ENCODE data around the gene OSBPL5. TPM values are rescaled to one million over a fixed set of nuclear protein-coding genes. Genes with fewer than 3 reads are reported as not detected.

Gene OSBPL5
- total RNA-seq, 1 donor from 2014 or later: 55.2 TPM

- no peak for TF ChIP-seq CTCF (IDR thresholded peaks at IDR 0.05; ENCODE audit: unreplicated experiment)
- H3K4me1 Mint-ChIP-seq (ENCODE audit: unreplicated experiment): peaks cover 12% of the 10 kb centered on the region
- peaks cover 6% of the 10 kb centered on the region for H3K27me3 Mint-ChIP-seq (ENCODE audit: unreplicated experiment)
- no peak for DNase-seq (ENCODE audit: low spot score)
- no peak overlapping the region for H3K4me3 Mint-ChIP-seq (ENCODE audit: unreplicated experiment)
- no peaks in the 10 kb centered on the region for H3K9me3 Mint-ChIP-seq (ENCODE audit: unreplicated experiment)
- peaks cover 12% of the 10 kb centered on the region for H3K36me3 Mint-ChIP-seq (ENCODE audit: low read depth, unreplicated experiment)
- H3K27ac Mint-ChIP-seq (ENCODE audit: unreplicated experiment): no peak overlapping the region
These were observed 73.8 kb downstream of the OSBPL5 start for GRCh38 chr11:3091081-3091845.

- Mint-ChIP-seq H3K36me3 (ENCODE audit: low read depth, unreplicated experiment) (peaks cover 7% of the 10 kb centered on the region), H3K9me3 (ENCODE audit: unreplicated experiment) (no peaks in the 10 kb centered on the region), H3K27ac (ENCODE audit: unreplicated experiment) (no peak overlapping the region), H3K27me3 (ENCODE audit: unreplicated experiment) (peaks cover 6% of the 10 kb centered on the region), H3K4me1 (ENCODE audit: unreplicated experiment) (peaks cover 5% of the 10 kb centered on the region), H3K4me3 (ENCODE audit: unreplicated experiment) (no peak overlapping the region)
- DNase-seq (ENCODE audit: low spot score): no peak
- no peak for TF ChIP-seq CTCF (IDR thresholded peaks at IDR 0.05; ENCODE audit: unreplicated experiment)
These were observed 74.8 kb downstream of the OSBPL5 start for GRCh38 chr11:3090096-3090901.

GRCh38 chr11:3089236-3090061 lies 75.7 kb downstream of the OSBPL5 start:
- peaks cover 6% of the 10 kb centered on the region for H3K27me3 Mint-ChIP-seq (ENCODE audit: unreplicated experiment)
- TF ChIP-seq CTCF (IDR thresholded peaks at IDR 0.05; ENCODE audit: unreplicated experiment): no peak
- H3K27ac Mint-ChIP-seq (ENCODE audit: unreplicated experiment): no peak overlapping the region
- DNase-seq (ENCODE audit: low spot score): no peak
- peaks cover 7% of the 10 kb centered on the region for H3K36me3 Mint-ChIP-seq (ENCODE audit: low read depth, unreplicated experiment)
- no peaks in the 10 kb centered on the region for H3K9me3 Mint-ChIP-seq (ENCODE audit: unreplicated experiment)
- peaks cover 3% of the 10 kb centered on the region for H3K4me1 Mint-ChIP-seq (ENCODE audit: unreplicated experiment)
- no peak overlapping the region for H3K4me3 Mint-ChIP-seq (ENCODE audit: unreplicated experiment)

GRCh38 chr11:3088806-3089205 lies 76.3 kb downstream of the OSBPL5 start:
- peaks cover 6% of the 10 kb centered on the region for H3K27me3 Mint-ChIP-seq (ENCODE audit: unreplicated experiment)
- H3K27ac Mint-ChIP-seq (ENCODE audit: unreplicated experiment): no peak overlapping the region
- peaks cover 3% of the 10 kb centered on the region for H3K4me1 Mint-ChIP-seq (ENCODE audit: unreplicated experiment)
- TF ChIP-seq CTCF (IDR thresholded peaks at IDR 0.05; ENCODE audit: unreplicated experiment): no peak
- H3K4me3 Mint-ChIP-seq (ENCODE audit: unreplicated experiment): no peak overlapping the region
- H3K36me3 Mint-ChIP-seq (ENCODE audit: low read depth, unreplicated experiment): peaks cover 7% of the 10 kb centered on the region
- no peaks in the 10 kb centered on the region for H3K9me3 Mint-ChIP-seq (ENCODE audit: unreplicated experiment)
- DNase-seq (ENCODE audit: low spot score): no peak

All from endothelial cell (in vitro differentiated cells).